Uterus (tissue), 2 donors: ENCODE measurements around the gene UFD1.

Source experiments
- CTCF ChIP-seq, 4 experiments: fragments of 200-600 bp in 2 of 4; fragments of 450-650 bp in 2 of 4; sonication (generic) in 2 of 4; IDR thresholded peaks; one replicate each; pipeline ENCODE4 v1.5.1; 2016 to 2019; ENCODE audit warnings: antibody characterized with exemption in 4 of 4, mild to moderate bottlenecking in 2 of 4, moderate library complexity in 1 of 4
- POLR2A ChIP-seq, 2 donors: fragments of 450-650 bp; IDR thresholded peaks; one replicate each; pipeline ENCODE4 v1.6.1; 2016; ENCODE audit warnings: antibody characterized with exemption in 2 of 2, mild to moderate bottlenecking in 1 of 2, moderate library complexity in 1 of 2

- TF ChIP-seq POLR2A (IDR thresholded peaks at IDR 0.05) (no peak), CTCF (IDR thresholded peaks at IDR 0.05) (no peak)
Measured at GRCh38 chr22:19411690-19412045, 67.3 kb downstream of the UFD1 start.
